Measurements from ENCODE around the gene ECI2. TPM values are rescaled to one million over a fixed set of nuclear protein-coding genes. Genes with fewer than 3 reads are reported as not detected.
A peak's percentile ranks its signal among the peaks of the same experiment; 100 is the strongest.

ECI2 gene
- total and polyA plus RNA-seq, 2 donors (not counting 3 experiments of a cell fraction or from before 2014, with no cell fraction given), result 33.5 to 91.0 TPM

GRCh38 chr6:4128072-4128471 lies 7.3 kb downstream of the ECI2 start:
- no peaks in the 10 kb centered on the region for H4K20me1 ChIP-seq (replicated peaks; ENCODE audit: control insufficient read depth, extremely low read depth, insufficient read depth, low read length)
- dilution Hi-C loops (cut with MboI; ENCODE audit: extremely low pct_ligation_motif_present, low sequenced_read_pairs), result no loop called here
- H3K27me3 ChIP-seq (ENCODE audit: control insufficient read depth in 2 of 2, insufficient read depth in 2 of 2, low read length in 2 of 2), result no peaks in the 10 kb centered on the region
- FAIRE-seq, result no peak
- H3K9ac ChIP-seq (replicated peaks; ENCODE audit: extremely low read depth, insufficient read depth, low read length), result no peak overlapping the region
- peaks cover 30% of the 10 kb centered on the region for H3K79me2 ChIP-seq (ENCODE audit: control insufficient read depth, insufficient read depth, low read length)
- DNase-seq (ENCODE audit: low read depth, low spot score), result peak; percentile 31
- peak overlapping the region; percentile 62 for H3K27ac ChIP-seq (ENCODE audit: insufficient read depth, low read depth, low read length)
- H3K4me2 ChIP-seq (ENCODE audit: insufficient read depth, low read length), result peak overlapping the region; percentile 8
- no TSS peak for BruUV-seq (replicated peaks)
- H3K4me1 ChIP-seq (ENCODE audit: control insufficient read depth, extremely low read depth, insufficient read depth, low read length), result peaks cover 48% of the 10 kb centered on the region
- no peak overlapping the region for H2AFZ ChIP-seq (ENCODE audit: low read depth, low read length)
- no peak for TF ChIP-seq GATA2 (IDR thresholded peaks at IDR 0.05; ENCODE audit: insufficient read depth, insufficient read length, low read depth, low read length)
- TF ChIP-seq POLR2AphosphoS5 (IDR thresholded peaks at IDR 0.05; ENCODE audit: insufficient read depth, low read depth, low read length), result no peak
- TF ChIP-seq MAX (IDR thresholded peaks at IDR 0.05; ENCODE audit: insufficient read depth, insufficient read length), result no peak
- no peak for TF ChIP-seq EZH2 (IDR thresholded peaks at IDR 0.05; ENCODE audit: borderline replicate concordance, low read depth, low read length, severe bottlenecking)
- no peak for TF ChIP-seq FOS (IDR thresholded peaks at IDR 0.05; ENCODE audit: borderline replicate concordance, insufficient read depth, low read length)
- TF ChIP-seq JUN (IDR thresholded peaks at IDR 0.05; ENCODE audit: borderline replicate concordance, insufficient read depth, insufficient read length, low read depth), result no peak
- TF ChIP-seq CTCF (IDR thresholded peaks at IDR 0.05; ENCODE audit: extremely low read depth in 1 of 2, insufficient read depth in 1 of 2, low read depth in 1 of 2, low read length in 2 of 2), result no peak
- no peaks in the 10 kb centered on the region for H3K9me1 ChIP-seq (replicated peaks; ENCODE audit: control insufficient read depth, extremely low read depth, insufficient read depth, low read length)
- H3K9me3 ChIP-seq (replicated peaks; ENCODE audit: control insufficient read depth, insufficient read depth, low read length), result no peaks in the 10 kb centered on the region
- H3K36me3 ChIP-seq (ENCODE audit: control insufficient read depth in 2 of 2, extremely low read depth in 1 of 2, insufficient read depth in 2 of 2, low read length in 2 of 2), result peaks cover 1 to 12% of the 10 kb centered on the region in 2 experiments
- no peak overlapping the region for H3K4me3 ChIP-seq (replicated peaks in 1 of 3; ENCODE audit: insufficient read depth in 1 of 3, low read depth in 1 of 3, low read length in 3 of 3)
- ChIA-PET POLR2A (no interaction called here), CTCF (interaction anchor here (0.9 to 4.9 kb wide), 4 partner anchors 12 to 82 kb away, joined by 3 to 59 read pairs (median 4); no protein-coding TSS in a partner anchor)
- intact Hi-C loops (cut with micrococcal nuclease), result no loop called here
